NCI-H2196 treated with DMSO at 0.1 percent for 48 hours (cell line): ENCODE results near the gene DNAJC18.

Experiments
- DNase-seq: peaks from one replicate; lab custom pipeline; 2025; ENCODE audit not compliant: unreplicated experiment; lab: John Stamatoyannopoulos, UW

DNAJC18 gene

GRCh38 chr5:139406963-139407362, 32.4 kb downstream of the DNAJC18 start:
- no peak for DNase-seq

GRCh38 chr5:139404484-139404840, 34.9 kb downstream of the DNAJC18 start:
- DNase-seq = no peak

- DNase-seq = peak; percentile 98
Observed at GRCh38 chr5:139403787-139404483, 35.4 kb downstream of the DNAJC18 start, which contains the start of gene SPATA24. SPATA24 (minus strand) TSS chr5:139404089; CDS start chr5:139404060, 29 bp downstream.

GRCh38 chr5:139403418-139403786, 35.9 kb downstream of the DNAJC18 start:
- no peak for DNase-seq

GRCh38 chr5:139402561-139403158, 36.7 kb downstream of the DNAJC18 start:
- peak; percentile 2 for DNase-seq

GRCh38 chr5:139401546-139401945, 37.8 kb downstream of the DNAJC18 start:
- no peak for DNase-seq

GRCh38 chr5:139399501-139400121, 39.7 kb downstream of the DNAJC18 start:
- no peak for DNase-seq

- DNase-seq = no peak
Observed at GRCh38 chr5:139397921-139398320, 41.4 kb downstream of the DNAJC18 start.

GRCh38 chr5:139396691-139397090, 42.6 kb downstream of the DNAJC18 start:
- DNase-seq = no peak

- no peak for DNase-seq
Observed at GRCh38 chr5:139395844-139396640, 43.3 kb downstream of the DNAJC18 start.

GRCh38 chr5:139394654-139395566, 44.4 kb downstream of the DNAJC18 start, which contains the start of gene PROB1:
PROB1 (minus strand) TSS chr5:139395104; CDS start chr5:139395081, 23 bp downstream.
- DNase-seq = no peak

GRCh38 chr5:139394123-139394653, 45.1 kb downstream of the DNAJC18 start:
- DNase-seq = no peak

GRCh38 chr5:139393497-139394122, 45.7 kb downstream of the DNAJC18 start:
- DNase-seq = no peak

GRCh38 chr5:139392678-139393496, 46.4 kb downstream of the DNAJC18 start:
- peak; percentile 71 for DNase-seq

GRCh38 chr5:139392324-139392677, 47.0 kb downstream of the DNAJC18 start:
- DNase-seq = no peak

GRCh38 chr5:139391570-139392323, 47.6 kb downstream of the DNAJC18 start:
- DNase-seq = no peak

GRCh38 chr5:139390639-139391569, 48.4 kb downstream of the DNAJC18 start:
- DNase-seq = no peak
